Measurements from ENCODE around the gene RXRG. TPM values are rescaled to one million over a fixed set of nuclear protein-coding genes. Genes with fewer than 3 reads are reported as not detected.

The RXRG gene
- total RNA-seq, 1 experiment from 2014 or later = not detected

GRCh38 chr1:165483412-165483811 is 38.5 kb upstream of the RXRG start:
- Mint-ChIP-seq H3K9me3 (no peaks in the 10 kb centered on the region), H3K4me1 (no peaks in the 10 kb centered on the region), H3K36me3 (no peaks in the 10 kb centered on the region), H3K27me3 (ENCODE audit: low read depth) (no peaks in the 10 kb centered on the region; the same call in 1 of the 2 replicates), H3K4me3 (no peak overlapping the region), H3K27ac (no peak overlapping the region)
- DNase-seq (ENCODE audit: low spot score) = no peak
- TF ChIP-seq SOX15 (CRISPR knock-in tag; IDR thresholded peaks at IDR 0.05) (no peak), GTF2I (CRISPR knock-in tag; conservative IDR thresholded peaks at IDR 0.05) (no peak), E2F1 (CRISPR knock-in tag; IDR thresholded peaks at IDR 0.05) (no peak), MYBL2 (CRISPR knock-in tag; IDR thresholded peaks at IDR 0.05) (no peak), ATF2 (CRISPR knock-in tag; IDR thresholded peaks at IDR 0.05; ENCODE audit: borderline replicate concordance, low read depth) (no peak), SMAD4 (CRISPR knock-in tag; IDR thresholded peaks at IDR 0.05) (no peak), ZBTB43 (CRISPR knock-in tag; IDR thresholded peaks at IDR 0.05) (no peak), GABPB1 (CRISPR knock-in tag; IDR thresholded peaks at IDR 0.05) (no peak), ERG (CRISPR knock-in tag; IDR thresholded peaks at IDR 0.05) (no peak), NFYB (CRISPR knock-in tag; conservative IDR thresholded peaks at IDR 0.05; ENCODE audit: low read depth) (no peak), FOXP1 (CRISPR knock-in tag; IDR thresholded peaks at IDR 0.05; ENCODE audit: borderline replicate concordance) (no peak), NR3C1 (CRISPR knock-in tag; conservative IDR thresholded peaks at IDR 0.05; ENCODE audit: low read depth) (no peak), HMGA2 (CRISPR knock-in tag; IDR thresholded peaks at IDR 0.05) (no peak), ZNF281 (CRISPR knock-in tag; IDR thresholded peaks at IDR 0.05) (no peak)
- no peak for ATAC-seq
- ChIA-PET CTCF (no interaction called here), POLR2A (no interaction called here)

- ChIA-PET POLR2A (no interaction called here), CTCF (no interaction called here)
- H3K27me3 Mint-ChIP-seq (ENCODE audit: low read depth) = no peaks in the 10 kb centered on the region; the same call in 1 of the 2 replicates
- TF ChIP-seq SP1 (CRISPR knock-in tag; conservative IDR thresholded peaks at IDR 0.05) (no peak), TEAD1 (CRISPR knock-in tag; IDR thresholded peaks at IDR 0.05) (no peak), MAX (CRISPR knock-in tag; IDR thresholded peaks at IDR 0.05) (no peak), IRF1 (CRISPR knock-in tag; IDR thresholded peaks at IDR 0.05) (no peak), ZNF121 (CRISPR knock-in tag; IDR thresholded peaks at IDR 0.05) (no peak)
- H3K27ac Mint-ChIP-seq = no peak overlapping the region
- H3K36me3 Mint-ChIP-seq = no peaks in the 10 kb centered on the region
- ATAC-seq (no peak), DNase-seq (ENCODE audit: low spot score) (no peak)
- peaks cover 4% of the 10 kb centered on the region; the same call in 1 of the 2 replicates for H3K9me3 Mint-ChIP-seq
- no peaks in the 10 kb centered on the region for H3K4me1 Mint-ChIP-seq
- no peak overlapping the region for H3K4me3 Mint-ChIP-seq
Observed at GRCh38 chr1:165481820-165482532, 37.0 kb upstream of the RXRG start.

Measured in WTC11 (cell line).